SK-N-SH treated with all-trans-retinoic acid at 6 μM for 48 hours (cell line): Measurements from ENCODE around the gene LRP2.

Source experiments
- ATAC-seq: fragments of 200-7000 bp; cut with Tn5 transposase; 3 replicates; pipeline ENCODE4 v1.9.1; 2020; ENCODE audit warnings: mild to moderate bottlenecking, moderate library complexity
- ARNTL ChIP-seq: fragments of 450-650 bp; formaldehyde crosslinking; IDR thresholded peaks from 2 replicates; pipeline ENCODE4 v1.5.0; 2020; ENCODE audit warnings: low read depth, mild to moderate bottlenecking, moderate library complexity, borderline replicate concordance
- BACH2 ChIP-seq: fragments of 250-450 bp; sonication (Bioruptor Pico); IDR thresholded peaks from 2 replicates; pipeline ENCODE4 v1.9.0; 2021; ENCODE audit warnings: mild to moderate bottlenecking, borderline replicate concordance
- CREB5 ChIP-seq: fragments of 250-450 bp; sonication (Bioruptor Pico); IDR thresholded peaks from 2 replicates; pipeline ENCODE4 v1.5.1; 2020; ENCODE audit warnings: low read depth, mild to moderate bottlenecking, moderate library complexity
- CSDC2 ChIP-seq: fragments of 250-450 bp; sonication (Bioruptor Pico); IDR thresholded peaks from 2 replicates; pipeline ENCODE4 v1.5.0; 2020; ENCODE audit warnings: mild to moderate bottlenecking, moderate library complexity
- CSRNP3 ChIP-seq: fragments of 250-450 bp; sonication (Bioruptor Pico); IDR thresholded peaks from 2 replicates; pipeline ENCODE4 v1.5.1; 2021; ENCODE audit warnings: mild to moderate bottlenecking, moderate library complexity
- ESRRG ChIP-seq: fragments of 250-450 bp; sonication (Bioruptor Pico); IDR thresholded peaks from 2 replicates; pipeline ENCODE4 v1.6.1; 2021; ENCODE audit warnings: mild to moderate bottlenecking
- GLIS3 ChIP-seq: fragments of 250-450 bp; sonication (Bioruptor Pico); IDR thresholded peaks from 2 replicates; pipeline ENCODE4 v1.5.0; 2020; ENCODE audit warnings: mild to moderate bottlenecking, moderate library complexity
- OSR1 ChIP-seq: fragments of 250-450 bp; sonication (Bioruptor Pico); IDR thresholded peaks from 2 replicates; pipeline ENCODE4 v1.8.0; 2022; ENCODE audit warnings: moderate library complexity, mild to moderate bottlenecking, inconsistent platforms
- PATZ1 ChIP-seq: fragments of 250-450 bp; sonication (Bioruptor Pico); IDR thresholded peaks from 2 replicates; pipeline ENCODE4 v1.8.0; 2020; ENCODE audit warnings: mild to moderate bottlenecking, moderate library complexity, borderline replicate concordance
- POU6F1 ChIP-seq: fragments of 250-450 bp; sonication (Bioruptor Pico); IDR thresholded peaks from 2 replicates; pipeline ENCODE4 v1.8.0; 2021; ENCODE audit warnings: low read depth, mild to moderate bottlenecking, moderate library complexity, borderline replicate concordance
- SNAI2 ChIP-seq: fragments of 250-450 bp; sonication (Bioruptor Pico); IDR thresholded peaks from 2 replicates; pipeline ENCODE4 v1.5.0; 2020; ENCODE audit warnings: mild to moderate bottlenecking, moderate library complexity
- TCF4 ChIP-seq: fragments of 250-450 bp; sonication (Bioruptor Pico); IDR thresholded peaks from 2 replicates; pipeline ENCODE4 v1.8.0; 2021; ENCODE audit warnings: mild to moderate bottlenecking, moderate library complexity, borderline replicate concordance
- TOX ChIP-seq: fragments of 250-450 bp; sonication (Bioruptor Pico); IDR thresholded peaks from 2 replicates; pipeline ENCODE4 v1.8.0; 2021; ENCODE audit warnings: mild to moderate bottlenecking, moderate library complexity, borderline replicate concordance
- TSHZ2 ChIP-seq: fragments of 250-450 bp; sonication (Bioruptor Pico); IDR thresholded peaks from 2 replicates; pipeline ENCODE4 v1.5.0; 2020; ENCODE audit warnings: mild to moderate bottlenecking, moderate library complexity
- ZC3H10 ChIP-seq: fragments of 250-450 bp; sonication (Bioruptor Pico); IDR thresholded peaks from 2 replicates; pipeline ENCODE4 v1.5.1; 2021; ENCODE audit warnings: mild to moderate bottlenecking, moderate library complexity
- ZFP3 ChIP-seq: fragments of 250-450 bp; sonication (Bioruptor Pico); IDR thresholded peaks from 2 replicates; pipeline ENCODE4 v1.5.0; 2020; ENCODE audit warnings: mild to moderate bottlenecking, moderate library complexity
- ZFP30 ChIP-seq: fragments of 450-650 bp; formaldehyde crosslinking; IDR thresholded peaks from 2 replicates; pipeline ENCODE4 v1.5.0; 2022; ENCODE audit warnings: mild to moderate bottlenecking, moderate library complexity
- ZNF565 ChIP-seq: fragments of 450-650 bp; formaldehyde crosslinking; conservative IDR thresholded peaks from 2 replicates; pipeline ENCODE4 v1.5.0; 2020; ENCODE audit warnings: low read depth, mild to moderate bottlenecking, moderate library complexity
- ZNF70 ChIP-seq: fragments of 450-650 bp; formaldehyde crosslinking; IDR thresholded peaks from 2 replicates; pipeline ENCODE4 v1.5.0; 2020; ENCODE audit warnings: mild to moderate bottlenecking, moderate library complexity
- ZNF8 ChIP-seq: fragments of 450-650 bp; formaldehyde crosslinking; IDR thresholded peaks from 2 replicates; pipeline ENCODE4 v1.5.0; 2020; ENCODE audit warnings: mild to moderate bottlenecking, moderate library complexity

The LRP2 gene

GRCh38 chr2:169237286-169237685, 125.0 kb downstream of the LRP2 start:
- TF ChIP-seq ARNTL (CRISPR knock-in tag), result no peak
- no peak for TF ChIP-seq BACH2 (CRISPR knock-in tag)
- TF ChIP-seq ESRRG (CRISPR knock-in tag), result no peak
- TF ChIP-seq SNAI2 (CRISPR knock-in tag), result no peak
- no peak for TF ChIP-seq TOX (CRISPR knock-in tag)
- no peak for TF ChIP-seq ZFP3
- no peak for TF ChIP-seq CSRNP3
- no peak for TF ChIP-seq PATZ1 (CRISPR knock-in tag)
- no peak for TF ChIP-seq ZNF565 (CRISPR knock-in tag)
- TF ChIP-seq ZNF8, result no peak
- TF ChIP-seq CREB5, result no peak
- TF ChIP-seq CSDC2, result no peak
- TF ChIP-seq GLIS3 (CRISPR knock-in tag), result no peak
- no peak for TF ChIP-seq OSR1 (CRISPR knock-in tag)
- no peak for TF ChIP-seq POU6F1 (CRISPR knock-in tag)
- no peak for TF ChIP-seq ZFP30 (CRISPR knock-in tag)
- TF ChIP-seq TSHZ2 (CRISPR knock-in tag), result no peak
- no peak for TF ChIP-seq ZC3H10
- ATAC-seq, result no peak

- ATAC-seq, result no peak
- TF ChIP-seq ZNF8, result no peak
- TF ChIP-seq TCF4 (CRISPR knock-in tag), result no peak
- no peak for TF ChIP-seq CREB5
- TF ChIP-seq SNAI2 (CRISPR knock-in tag), result no peak
- no peak for TF ChIP-seq PATZ1 (CRISPR knock-in tag)
- TF ChIP-seq POU6F1 (CRISPR knock-in tag), result no peak
- no peak for TF ChIP-seq TSHZ2 (CRISPR knock-in tag)
- TF ChIP-seq ARNTL (CRISPR knock-in tag), result no peak
- TF ChIP-seq TOX (CRISPR knock-in tag), result no peak
- TF ChIP-seq ZNF565 (CRISPR knock-in tag), result no peak
- TF ChIP-seq GLIS3 (CRISPR knock-in tag), result no peak
- TF ChIP-seq ZNF70, result no peak
- TF ChIP-seq ZC3H10, result no peak
Measured at GRCh38 chr2:169232551-169233154, 129.7 kb downstream of the LRP2 start.
